ENCODE measurements around the gene ISL2.

The ISL2 gene

GRCh38 chr15:76377217-76377616, 40.6 kb downstream of the ISL2 start:
- no peak for DNase-seq (ENCODE audit: low spot score)

DNA sequence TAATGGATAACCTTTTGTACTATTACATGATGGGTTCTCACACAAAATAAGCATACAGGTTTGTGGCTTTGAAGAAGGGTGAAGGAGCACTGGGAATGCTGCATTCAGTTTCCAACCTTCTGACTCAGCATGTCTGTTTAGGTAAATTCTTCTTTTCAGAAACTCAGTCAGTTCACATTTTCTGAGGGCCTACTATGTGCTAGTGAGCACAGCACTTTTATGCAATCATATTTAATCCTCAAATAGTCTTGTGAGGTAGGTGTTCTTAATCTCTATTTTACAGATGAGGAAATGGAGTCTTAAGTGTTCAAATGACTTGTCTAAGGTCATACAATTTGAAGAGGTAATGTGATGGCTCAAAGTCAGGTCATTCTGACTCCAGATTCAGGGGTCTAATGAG, 41.2 kb downstream of the ISL2 start:
- no peak for DNase-seq (ENCODE audit: low spot score)

GRCh38 chr15:76378691-76379090, 42.1 kb downstream of the ISL2 start:
- DNase-seq (ENCODE audit: low spot score), result no peak

DNA sequence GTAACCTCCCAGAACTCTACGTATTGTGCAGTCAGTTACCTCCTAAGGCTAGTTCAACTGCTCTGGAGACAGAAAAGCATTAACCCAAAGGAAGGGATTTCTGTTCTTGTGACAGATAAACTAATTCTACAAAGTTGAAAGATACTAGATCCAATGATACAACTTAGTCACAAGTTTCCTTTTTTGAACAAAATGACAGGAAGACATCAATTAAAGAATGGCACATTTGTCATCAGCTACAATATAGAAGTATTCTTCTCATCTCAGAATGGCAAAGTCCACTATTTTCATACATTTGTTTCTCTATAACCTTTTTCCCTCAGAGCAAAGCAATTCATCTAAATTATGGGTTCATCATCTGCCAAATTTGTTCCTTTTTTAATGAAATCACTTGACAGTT, 43.7 kb downstream of the ISL2 start:
- no peak for DNase-seq (ENCODE audit: low spot score)

- no peak for DNase-seq (ENCODE audit: low spot score)
Measured at GRCh38 chr15:76381366-76381765, 44.8 kb downstream of the ISL2 start.

- no peak for DNase-seq (ENCODE audit: low spot score)
Measured at GRCh38 chr15:76382987-76383728, 46.6 kb downstream of the ISL2 start.

- no peak for DNase-seq (ENCODE audit: low spot score)
Measured at GRCh38 chr15:76384409-76384808, 47.8 kb downstream of the ISL2 start.

DNA sequence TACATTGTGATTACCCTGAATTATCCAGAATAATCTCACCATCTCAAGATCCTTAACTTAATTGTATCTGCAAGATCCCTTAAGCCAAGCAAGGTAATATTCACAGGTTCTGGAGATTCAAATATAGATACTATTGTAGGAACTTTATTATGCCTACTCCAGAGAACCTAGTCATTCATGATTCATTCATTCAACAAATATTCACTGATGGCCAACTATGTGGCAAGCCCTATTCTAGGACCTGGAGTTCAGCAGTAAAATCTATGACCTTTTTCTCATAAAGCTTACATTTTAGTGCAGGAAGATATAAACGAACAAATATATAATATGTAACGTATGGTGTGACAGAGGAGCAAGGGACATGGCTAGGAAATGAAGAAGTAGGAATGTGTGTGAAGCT, 49.6 kb downstream of the ISL2 start:
- DNase-seq (ENCODE audit: low spot score), result no peak

GRCh38 chr15:76386926-76387325, 50.4 kb downstream of the ISL2 start:
- no peak for DNase-seq (ENCODE audit: low spot score)

GRCh38 chr15:76390571-76390970, 54.0 kb downstream of the ISL2 start:
- DNase-seq (ENCODE audit: low spot score), result no peak

GRCh38 chr15:76391309-76391708, 54.7 kb downstream of the ISL2 start:
- DNase-seq (ENCODE audit: low spot score), result no peak

DNA sequence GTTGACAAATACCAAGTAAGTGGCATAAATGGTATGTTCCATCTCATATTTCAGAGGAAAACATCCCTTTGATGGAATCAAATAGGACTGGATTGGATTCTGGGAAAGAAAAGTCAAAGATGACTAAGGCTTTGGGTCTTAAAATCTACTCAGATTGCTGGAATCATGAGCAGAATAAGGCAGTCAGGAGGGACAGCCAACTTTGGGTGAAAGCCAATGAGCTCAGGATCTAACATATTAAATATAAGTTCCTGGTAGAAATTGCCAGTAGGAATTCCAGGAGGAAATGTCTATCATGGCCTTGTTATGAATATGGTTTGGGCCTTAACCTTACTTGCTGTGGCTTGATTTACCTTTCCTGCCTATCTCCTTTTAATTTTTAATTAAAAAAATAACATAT, 55.3 kb downstream of the ISL2 start:
- DNase-seq (ENCODE audit: low spot score), result no peak

All from CD4-positive, alpha-beta T cell treated with Interleukin-6 at 100 ng/mL for 8 hours (primary cell).